Naive thymus-derived CD8-positive, alpha-beta T cell (primary cell): ENCODE data around the gene PAX2. TPM values are rescaled to one million over a fixed set of nuclear protein-coding genes. Genes with fewer than 3 reads are reported as not detected.

ENCODE experiments used
- ATAC-seq, 2 donors: fragments of 150-1000 bp; cut with Tn5 transposase in 1 of 2; sonication (Bioruptor Pico), chemical (Tn5 transposase) in 1 of 2; 1 replicate in 1 of 2; 2 replicates in 1 of 2; pipeline ENCODE4 v1.10.0; 2021; ENCODE audit warnings: mild to moderate bottlenecking in 2 of 2, moderate library complexity in 2 of 2
- POLR2A ChIA-PET: fragments of 350-600 bp; sonication (Branson Sonifier 250); formaldehyde crosslinking; loops from one replicate; lab custom pipeline; 2021; ENCODE audit warnings: antibody characterized with exemption; lab: Charles Lee
- DNase-seq, 10 donors: peaks; one replicate each; pipeline versions ENCODE4 v3.0.0 to v3.0.0-alpha.2; 2020 to 2022
- H3K27ac Mint-ChIP-seq, 10 donors: one replicate each; pipeline ENCODE4 v1.8.0; 2020 to 2022; ENCODE audit warnings: mild to moderate bottlenecking in 10 of 10, mixed read lengths in 10 of 10, moderate library complexity in 4 of 10, inconsistent platforms in 1 of 10
- H3K27me3 Mint-ChIP-seq, 5 donors: one replicate each; pipeline ENCODE4 v1.8.0; 2021 to 2022; ENCODE audit warnings: mixed read lengths in 5 of 5
- H3K36me3 Mint-ChIP-seq, 3 donors: one replicate each; pipeline ENCODE4 v1.8.0; 2020 to 2022; ENCODE audit warnings: mixed read lengths in 3 of 3, mild to moderate bottlenecking in 2 of 3, inconsistent platforms in 1 of 3
- H3K4me1 Mint-ChIP-seq, 4 donors: one replicate each; pipeline ENCODE4 v1.8.0; 2021 to 2022; ENCODE audit warnings: mixed read lengths in 4 of 4
- H3K4me3 Mint-ChIP-seq, 10 donors: one replicate each; pipeline ENCODE4 v1.8.0; 2020 to 2022; ENCODE audit warnings: mild to moderate bottlenecking in 10 of 10, mixed read lengths in 10 of 10, moderate library complexity in 6 of 10, inconsistent platforms in 1 of 10
- H3K9me3 Mint-ChIP-seq, 9 donors: one replicate each; pipeline ENCODE4 v1.8.0; 2020 to 2022; ENCODE audit warnings: mixed read lengths in 9 of 9, mild to moderate bottlenecking in 3 of 9, inconsistent platforms in 1 of 9, moderate library complexity in 1 of 9
- polyA plus RNA-seq, 3 donors: library from polyadenylated mRNA; unstranded; fragments of 300-500 nt; fragmentation: Illumina TruSeq; gene quantifications; one replicate each; pipeline ENCODE4 v1.2.3, GENCODE V29; 2021
- total RNA-seq, 8 experiments: library from RNA in 2 of 8; stranded (reverse) in 2 of 8; gene quantifications; one replicate each; pipeline ENCODE4 v1.2.3 and lab custom pipeline; 2021 to 2026

The PAX2 gene
- total and polyA plus RNA-seq, 5 experiments from 2014 or later, result not detected

GRCh38 chr10:100713859-100714565 is 31.4 kb upstream of the PAX2 start:
- ATAC-seq (no peak), DNase-seq (no peak)
- Mint-ChIP-seq H3K4me1 (peaks cover 15 to 32% (median 21%) of the 10 kb centered on the region in 4 donors), H3K9me3 (no peaks in the 10 kb centered on the region), H3K27ac (no peak overlapping the region), H3K27me3 (peaks cover 63 to 90% (median 74%) of the 10 kb centered on the region in 5 donors), H3K36me3 (peaks cover 0 to 5% (median 2%) of the 10 kb centered on the region in 3 donors), H3K4me3 (peak overlapping the region in 6 of 10 donors; percentile 6 to 88 (median 45))
- POLR2A ChIA-PET, result no interaction called here

- Mint-ChIP-seq H3K27me3 (peaks cover 64 to 90% (median 74%) of the 10 kb centered on the region in 5 donors), H3K4me1 (peaks cover 15 to 28% (median 20%) of the 10 kb centered on the region in 4 donors), H3K27ac (no peak overlapping the region), H3K4me3 (peak overlapping the region in 7 of 10 donors; percentile 26 to 88 (median 63)), H3K9me3 (no peaks in the 10 kb centered on the region), H3K36me3 (peaks cover 0 to 5% (median 0%) of the 10 kb centered on the region in 3 donors)
- ATAC-seq (no peak), DNase-seq (no peak)
- POLR2A ChIA-PET, result no interaction called here
These were observed 30.8 kb upstream of the PAX2 start for GRCh38 chr10:100714566-100714950.

- Mint-ChIP-seq H3K36me3 (peaks cover 0 to 5% (median 0%) of the 10 kb centered on the region in 3 donors), H3K4me1 (peaks cover 15 to 28% (median 20%) of the 10 kb centered on the region in 4 donors), H3K27me3 (peaks cover 66 to 94% (median 76%) of the 10 kb centered on the region in 5 donors), H3K27ac (no peak overlapping the region), H3K9me3 (no peaks in the 10 kb centered on the region), H3K4me3 (peak overlapping the region in 9 of 10 donors; percentile 52 to 88 (median 74))
- ATAC-seq (no peak), DNase-seq (no peak)
- POLR2A ChIA-PET, result no interaction called here
These were observed 30.3 kb upstream of the PAX2 start for GRCh38 chr10:100715101-100715444.

GRCh38 chr10:100715445-100716385 is 29.7 kb upstream of the PAX2 start:
- peak overlapping the region; percentile 16 to 88 (median 74) for H3K4me3 Mint-ChIP-seq
- POLR2A ChIA-PET, result no interaction called here
- no peak for DNase-seq
- H3K9me3 Mint-ChIP-seq, result no peaks in the 10 kb centered on the region
- peaks cover 0 to 5% (median 0%) of the 10 kb centered on the region in 3 donors for H3K36me3 Mint-ChIP-seq
- H3K27ac Mint-ChIP-seq, result no peak overlapping the region
- H3K4me1 Mint-ChIP-seq, result peaks cover 15 to 26% (median 19%) of the 10 kb centered on the region in 4 donors
- H3K27me3 Mint-ChIP-seq, result peaks cover 68 to 97% (median 80%) of the 10 kb centered on the region in 5 donors
- no peak for ATAC-seq

- H3K27me3 Mint-ChIP-seq, result peaks cover 65 to 97% (median 78%) of the 10 kb centered on the region in 5 donors
- no peak for DNase-seq
- H3K4me1 Mint-ChIP-seq, result peaks cover 12 to 22% (median 18%) of the 10 kb centered on the region in 4 donors
- no peak for ATAC-seq
- no peak overlapping the region for H3K27ac Mint-ChIP-seq
- peaks cover 0 to 5% (median 0%) of the 10 kb centered on the region in 3 donors for H3K36me3 Mint-ChIP-seq
- no peak overlapping the region for H3K4me3 Mint-ChIP-seq
- POLR2A ChIA-PET, result no interaction called here
- no peaks in the 10 kb centered on the region for H3K9me3 Mint-ChIP-seq
These were observed 28.2 kb upstream of the PAX2 start for GRCh38 chr10:100717166-100717565.

- Mint-ChIP-seq H3K9me3 (no peaks in the 10 kb centered on the region), H3K27ac (no peak overlapping the region), H3K4me1 (peaks cover 11 to 23% (median 17%) of the 10 kb centered on the region in 4 donors), H3K4me3 (no peak overlapping the region), H3K36me3 (peaks cover 0 to 5% (median 0%) of the 10 kb centered on the region in 3 donors), H3K27me3 (peaks cover 62 to 97% (median 75%) of the 10 kb centered on the region in 5 donors)
- ATAC-seq (no peak), DNase-seq (no peak)
- POLR2A ChIA-PET, result no interaction called here
These were observed 27.1 kb upstream of the PAX2 start for GRCh38 chr10:100718197-100718742.

GRCh38 chr10:100723180-100723579 is 22.2 kb upstream of the PAX2 start:
- no peaks in the 10 kb centered on the region for H3K9me3 Mint-ChIP-seq
- POLR2A ChIA-PET, result no interaction called here
- H3K4me3 Mint-ChIP-seq, result peak overlapping the region in 4 of 10 donors; percentile 0 to 71 (median 10)
- peaks cover 0 to 2% (median 0%) of the 10 kb centered on the region in 3 donors for H3K36me3 Mint-ChIP-seq
- H3K27ac Mint-ChIP-seq, result peak overlapping the region in 1 of 10 donors; percentile 75
- peaks cover 57 to 96% (median 70%) of the 10 kb centered on the region in 5 donors for H3K27me3 Mint-ChIP-seq
- H3K4me1 Mint-ChIP-seq, result peaks cover 2 to 11% (median 7%) of the 10 kb centered on the region in 4 donors
- ATAC-seq (no peak), DNase-seq (no peak)

GRCh38 chr10:100723770-100724530 is 21.4 kb upstream of the PAX2 start:
- Mint-ChIP-seq H3K27me3 (peaks cover 56 to 96% (median 72%) of the 10 kb centered on the region in 5 donors), H3K4me1 (peaks cover 2 to 16% (median 9%) of the 10 kb centered on the region in 4 donors), H3K4me3 (peak overlapping the region in 7 of 10 donors; percentile 3 to 71 (median 25)), H3K27ac (peak overlapping the region in 1 of 10 donors; percentile 46), H3K36me3 (peaks cover 0 to 2% (median 0%) of the 10 kb centered on the region in 3 donors), H3K9me3 (no peaks in the 10 kb centered on the region)
- DNase-seq (no peak), ATAC-seq (no peak)
- POLR2A ChIA-PET, result no interaction called here

GRCh38 chr10:100724531-100725027 is 20.8 kb upstream of the PAX2 start:
- POLR2A ChIA-PET, result no interaction called here
- peaks cover 0 to 2% (median 0%) of the 10 kb centered on the region in 3 donors for H3K36me3 Mint-ChIP-seq
- no peak overlapping the region for H3K4me3 Mint-ChIP-seq
- H3K4me1 Mint-ChIP-seq, result peaks cover 4 to 18% (median 14%) of the 10 kb centered on the region in 4 donors
- H3K27ac Mint-ChIP-seq, result no peak overlapping the region
- DNase-seq (no peak), ATAC-seq (no peak)
- no peaks in the 10 kb centered on the region for H3K9me3 Mint-ChIP-seq
- peaks cover 52 to 96% (median 68%) of the 10 kb centered on the region in 5 donors for H3K27me3 Mint-ChIP-seq

- Mint-ChIP-seq H3K36me3 (peaks cover 0 to 2% (median 0%) of the 10 kb centered on the region in 3 donors), H3K27ac (no peak overlapping the region), H3K27me3 (peaks cover 50 to 96% (median 67%) of the 10 kb centered on the region in 5 donors), H3K4me1 (peaks cover 5 to 21% (median 17%) of the 10 kb centered on the region in 4 donors), H3K9me3 (no peaks in the 10 kb centered on the region), H3K4me3 (peak overlapping the region in 1 of 10 donors; percentile 26)
- DNase-seq, result no peak
- ATAC-seq, result no peak
- POLR2A ChIA-PET, result no interaction called here
These were observed 20.3 kb upstream of the PAX2 start for GRCh38 chr10:100725071-100725471.

GRCh38 chr10:100725869-100726426 is 19.4 kb upstream of the PAX2 start:
- peaks cover 46 to 96% (median 65%) of the 10 kb centered on the region in 5 donors for H3K27me3 Mint-ChIP-seq
- H3K4me3 Mint-ChIP-seq, result no peak overlapping the region
- no peaks in the 10 kb centered on the region for H3K9me3 Mint-ChIP-seq
- H3K27ac Mint-ChIP-seq, result no peak overlapping the region
- H3K36me3 Mint-ChIP-seq, result peaks cover 0 to 2% (median 0%) of the 10 kb centered on the region in 3 donors
- POLR2A ChIA-PET, result no interaction called here
- ATAC-seq (no peak), DNase-seq (no peak)
- H3K4me1 Mint-ChIP-seq, result peaks cover 9 to 28% (median 24%) of the 10 kb centered on the region in 4 donors
